HepG2 (cell line): ENCODE results near the gene ZNF48. TPM values are rescaled to one million over a fixed set of nuclear protein-coding genes. Genes with fewer than 3 reads are reported as not detected.

ENCODE experiments used
- CHCHD3 ChIP-seq: sonication (generic); formaldehyde crosslinking; IDR thresholded peaks from 2 replicates; pipeline ENCODE4 v1.8.0; 2022; ENCODE audit warnings: mild to moderate bottlenecking, missing genetic modification reagents, moderate library complexity
- CREB1 ChIP-seq, 2 experiments: fragments of 450-650 bp in 1 of 2; IDR thresholded peaks; 2 replicates each; pipeline ENCODE4 v1.6.1; 2016 to 2017; ENCODE audit warnings: control low read depth in 1 of 2, mild to moderate bottlenecking in 1 of 2, missing compliant biosample characterization in 1 of 2, missing genetic modification characterization in 1 of 2
- DR1 ChIP-seq: sonication (generic); formaldehyde crosslinking; IDR thresholded peaks from 2 replicates; pipeline ENCODE4 v1.8.0; 2021; ENCODE audit warnings: mild to moderate bottlenecking, missing genetic modification reagents, inconsistent platforms
- MED8 ChIP-seq: sonication (generic); formaldehyde crosslinking; IDR thresholded peaks from 2 replicates; pipeline ENCODE4 v1.8.1; 2023; ENCODE audit warnings: mild to moderate bottlenecking, missing genetic modification reagents; ENCODE audit not compliant: insufficient replicate concordance
- REXO4 ChIP-seq: sonication (generic); formaldehyde crosslinking; IDR thresholded peaks from 2 replicates; pipeline ENCODE4 v1.8.0; 2022; ENCODE audit warnings: missing genetic modification reagents, mild to moderate bottlenecking, borderline replicate concordance
- RFXANK ChIP-seq: IDR thresholded peaks from 2 replicates; pipeline ENCODE4 v1.6.1; 2016
- RORA ChIP-seq: sonication (generic); formaldehyde crosslinking; IDR thresholded peaks from 2 replicates; pipeline ENCODE4 v1.5.0; 2020; ENCODE audit warnings: mild to moderate bottlenecking, missing genetic modification reagents, moderate library complexity
- SKI ChIP-seq: fragments of 450-650 bp; IDR thresholded peaks from one replicate; pipeline ENCODE4 v1.6.1; 2018; ENCODE audit warnings: mild to moderate bottlenecking; ENCODE audit not compliant: partially characterized antibody
- SMAD1 ChIP-seq: sonication (generic); formaldehyde crosslinking; IDR thresholded peaks from 2 replicates; pipeline ENCODE4 v1.4.0; 2020; ENCODE audit warnings: missing genetic modification reagents, low read depth, mild to moderate bottlenecking, borderline replicate concordance
- TRAFD1 ChIP-seq: sonication (generic); formaldehyde crosslinking; IDR thresholded peaks from 2 replicates; pipeline ENCODE4 v1.5.1; 2020; ENCODE audit warnings: missing genetic modification reagents, mild to moderate bottlenecking, borderline replicate concordance
- ZNF124 ChIP-seq: sonication (generic); formaldehyde crosslinking; IDR thresholded peaks from 2 replicates; pipeline ENCODE4 v1.4.0; 2020; ENCODE audit warnings: missing genetic modification reagents
- ZNF136 ChIP-seq: sonication (generic); formaldehyde crosslinking; IDR thresholded peaks from 2 replicates; pipeline ENCODE4 v1.8.1; 2022; ENCODE audit warnings: low read depth, mild to moderate bottlenecking, moderate library complexity, missing genetic modification reagents
- ZNF639 ChIP-seq: conservative IDR thresholded peaks from 2 replicates; pipeline ENCODE4 v1.6.1; 2018; ENCODE audit warnings: missing genetic modification reagents
- ZNF709 ChIP-seq: sonication (generic); formaldehyde crosslinking; IDR thresholded peaks from 2 replicates; pipeline ENCODE4 v1.5.0; 2020; ENCODE audit warnings: mild to moderate bottlenecking, missing genetic modification reagents
- ZNF792 ChIP-seq: IDR thresholded peaks from 2 replicates; pipeline ENCODE4 v1.6.1; 2016
- ZSCAN31 ChIP-seq: sonication (generic); formaldehyde crosslinking; IDR thresholded peaks from 2 replicates; pipeline ENCODE4 v1.5.0; 2020; ENCODE audit warnings: low read depth, mild to moderate bottlenecking, missing genetic modification reagents
- polyA plus RNA-seq, 8 experiments: library from polyadenylated mRNA; depleted of rRNA in 3 of 8; stranded (reverse) in 7 of 8; unstranded in 1 of 8; fragments of >200 nt; fragmentation: Illumina TruSeq in 4 of 8; extraction: Trizol in 4 of 8; gene quantifications; 2 replicates each; pipeline versions ENCODE4 v1.2.1 to v1.2.3, GENCODE V29; 2011 to 2016; ENCODE audit warnings: low read depth in 4 of 8, missing spikeins in 1 of 8, mixed read lengths in 1 of 8; ENCODE audit not compliant: insufficient read depth in 1 of 8
- total RNA-seq, 5 experiments: library from RNA; depleted of rRNA; stranded (reverse); fragments of >200 nt; fragmentation: Illumina TruSeq; extraction: Trizol; gene quantifications; 2 replicates each; pipeline ENCODE4 v1.2.3, GENCODE V29; 2016; ENCODE audit warnings: low read depth in 1 of 5
- TF ChIP-seq, protein P1 (sequence below): sonication (generic); formaldehyde crosslinking; IDR thresholded peaks from 2 replicates; pipeline ENCODE4 v1.5.0; 2020; ENCODE audit warnings: mild to moderate bottlenecking, missing genetic modification reagents, borderline replicate concordance

ZNF48 gene
- total and polyA plus RNA-seq, 2 of the 13 experiments (the other 11 are each of a cell fraction or from before 2014, with no cell fraction given), result 9.9 to 12.3 TPM

- TF ChIP-seq SMAD1 (CRISPR knock-in tag) (no peak), ZSCAN31 (CRISPR knock-in tag) (0 out of 2 replicates have a peak, but pooled peaks have one; percentile 9), ZNF709 (CRISPR knock-in tag) (0 out of 2 replicates have a peak, but pooled peaks have one; percentile 22), REXO4 (CRISPR knock-in tag) (no peak), ZNF792 (no peak), TRAFD1 (peak; percentile 46; the same call in 1 of the 2 replicates), ZNF124 (CRISPR knock-in tag) (no peak), ZNF136 (CRISPR knock-in tag) (no peak), ZNF639 (CRISPR knock-in tag) (no peak), MED8 (no peak), SKI (no peak), RORA (CRISPR knock-in tag) (no peak), CREB1 (IDR thresholded peaks at IDR 0.05) (no peak), CREB1 (CRISPR knock-in tag; IDR thresholded peaks at IDR 0.05) (no peak), RFXANK (CRISPR knock-in tag) (no peak), CHCHD3 (CRISPR knock-in tag) (no peak), DR1 (CRISPR knock-in tag) (0 out of 2 replicates have a peak, but pooled peaks have one; percentile 19)
- TF ChIP-seq, protein P1, sequence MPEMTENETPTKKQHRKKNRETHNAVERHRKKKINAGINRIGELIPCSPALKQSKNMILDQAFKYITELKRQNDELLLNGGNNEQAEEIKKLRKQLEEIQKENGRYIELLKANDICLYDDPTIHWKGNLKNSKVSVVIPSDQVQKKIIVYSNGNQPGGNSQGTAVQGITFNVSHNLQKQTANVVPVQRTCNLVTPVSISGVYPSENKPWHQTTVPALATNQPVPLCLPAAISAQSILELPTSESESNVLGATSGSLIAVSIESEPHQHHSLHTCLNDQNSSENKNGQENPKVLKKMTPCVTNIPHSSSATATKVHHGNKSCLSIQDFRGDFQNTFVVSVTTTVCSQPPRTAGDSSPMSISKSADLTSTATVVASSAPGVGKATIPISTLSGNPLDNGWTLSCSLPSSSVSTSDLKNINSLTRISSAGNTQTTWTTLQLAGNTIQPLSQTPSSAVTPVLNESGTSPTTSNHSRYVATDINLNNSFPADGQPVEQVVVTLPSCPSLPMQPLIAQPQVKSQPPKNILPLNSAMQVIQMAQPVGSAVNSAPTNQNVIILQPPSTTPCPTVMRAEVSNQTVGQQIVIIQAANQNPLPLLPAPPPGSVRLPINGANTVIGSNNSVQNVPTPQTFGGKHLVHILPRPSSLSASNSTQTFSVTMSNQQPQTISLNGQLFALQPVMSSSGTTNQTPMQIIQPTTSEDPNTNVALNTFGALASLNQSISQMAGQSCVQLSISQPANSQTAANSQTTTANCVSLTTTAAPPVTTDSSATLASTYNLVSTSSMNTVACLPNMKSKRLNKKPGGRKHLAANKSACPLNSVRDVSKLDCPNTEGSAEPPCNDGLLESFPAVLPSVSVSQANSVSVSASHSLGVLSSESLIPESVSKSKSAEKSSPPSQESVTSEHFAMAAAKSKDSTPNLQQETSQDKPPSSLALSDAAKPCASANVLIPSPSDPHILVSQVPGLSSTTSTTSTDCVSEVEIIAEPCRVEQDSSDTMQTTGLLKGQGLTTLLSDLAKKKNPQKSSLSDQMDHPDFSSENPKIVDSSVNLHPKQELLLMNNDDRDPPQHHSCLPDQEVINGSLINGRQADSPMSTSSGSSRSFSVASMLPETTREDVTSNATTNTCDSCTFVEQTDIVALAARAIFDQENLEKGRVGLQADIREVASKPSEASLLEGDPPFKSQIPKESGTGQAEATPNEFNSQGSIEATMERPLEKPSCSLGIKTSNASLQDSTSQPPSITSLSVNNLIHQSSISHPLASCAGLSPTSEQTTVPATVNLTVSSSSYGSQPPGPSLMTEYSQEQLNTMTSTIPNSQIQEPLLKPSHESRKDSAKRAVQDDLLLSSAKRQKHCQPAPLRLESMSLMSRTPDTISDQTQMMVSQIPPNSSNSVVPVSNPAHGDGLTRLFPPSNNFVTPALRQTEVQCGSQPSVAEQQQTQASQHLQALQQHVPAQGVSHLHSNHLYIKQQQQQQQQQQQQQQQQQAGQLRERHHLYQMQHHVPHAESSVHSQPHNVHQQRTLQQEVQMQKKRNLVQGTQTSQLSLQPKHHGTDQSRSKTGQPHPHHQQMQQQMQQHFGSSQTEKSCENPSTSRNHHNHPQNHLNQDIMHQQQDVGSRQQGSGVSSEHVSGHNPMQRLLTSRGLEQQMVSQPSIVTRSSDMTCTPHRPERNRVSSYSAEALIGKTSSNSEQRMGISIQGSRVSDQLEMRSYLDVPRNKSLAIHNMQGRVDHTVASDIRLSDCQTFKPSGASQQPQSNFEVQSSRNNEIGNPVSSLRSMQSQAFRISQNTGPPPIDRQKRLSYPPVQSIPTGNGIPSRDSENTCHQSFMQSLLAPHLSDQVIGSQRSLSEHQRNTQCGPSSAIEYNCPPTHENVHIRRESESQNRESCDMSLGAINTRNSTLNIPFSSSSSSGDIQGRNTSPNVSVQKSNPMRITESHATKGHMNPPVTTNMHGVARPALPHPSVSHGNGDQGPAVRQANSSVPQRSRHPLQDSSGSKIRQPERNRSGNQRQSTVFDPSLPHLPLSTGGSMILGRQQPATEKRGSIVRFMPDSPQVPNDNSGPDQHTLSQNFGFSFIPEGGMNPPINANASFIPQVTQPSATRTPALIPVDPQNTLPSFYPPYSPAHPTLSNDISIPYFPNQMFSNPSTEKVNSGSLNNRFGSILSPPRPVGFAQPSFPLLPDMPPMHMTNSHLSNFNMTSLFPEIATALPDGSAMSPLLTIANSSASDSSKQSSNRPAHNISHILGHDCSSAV, result no peak
Measured at GRCh38 chr16:30369091-30369937, 25.9 kb upstream of the ZNF48 start (continued).
